ENCODE data around the gene MTCL1.

DNA sequence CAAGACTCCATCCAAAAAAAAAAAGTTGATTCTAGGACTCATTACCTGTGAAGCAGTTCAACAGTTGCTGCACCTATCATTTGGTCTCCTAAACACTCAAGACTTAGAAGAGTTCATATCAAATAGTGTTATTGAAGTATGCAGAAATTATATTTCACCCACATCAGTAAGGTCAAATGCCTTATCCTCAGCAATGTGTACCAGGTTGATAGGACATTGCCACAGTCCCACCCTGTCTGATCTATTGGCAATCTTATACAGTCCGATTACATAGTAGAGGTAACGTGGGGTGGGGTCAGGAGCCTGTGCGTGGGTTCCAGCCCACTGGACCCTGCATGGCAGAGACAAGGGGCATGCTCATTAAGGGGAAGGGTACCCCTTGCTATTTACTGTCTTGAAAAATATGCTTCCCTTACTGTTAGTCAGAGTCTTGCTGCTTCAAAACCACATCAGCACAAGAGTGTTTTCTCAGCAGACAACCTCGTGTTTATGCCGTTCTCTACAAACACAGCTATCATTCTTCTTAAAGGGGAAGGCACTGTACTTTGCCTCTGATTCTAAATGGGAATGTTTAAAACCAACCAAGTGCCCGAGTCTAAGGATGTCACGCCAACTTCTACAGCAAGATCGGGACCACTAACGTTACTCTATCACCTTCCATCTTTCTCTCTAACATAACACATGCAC, 115.2 kb downstream of the MTCL1 start:
- TF ChIP-seq, protein P1, sequence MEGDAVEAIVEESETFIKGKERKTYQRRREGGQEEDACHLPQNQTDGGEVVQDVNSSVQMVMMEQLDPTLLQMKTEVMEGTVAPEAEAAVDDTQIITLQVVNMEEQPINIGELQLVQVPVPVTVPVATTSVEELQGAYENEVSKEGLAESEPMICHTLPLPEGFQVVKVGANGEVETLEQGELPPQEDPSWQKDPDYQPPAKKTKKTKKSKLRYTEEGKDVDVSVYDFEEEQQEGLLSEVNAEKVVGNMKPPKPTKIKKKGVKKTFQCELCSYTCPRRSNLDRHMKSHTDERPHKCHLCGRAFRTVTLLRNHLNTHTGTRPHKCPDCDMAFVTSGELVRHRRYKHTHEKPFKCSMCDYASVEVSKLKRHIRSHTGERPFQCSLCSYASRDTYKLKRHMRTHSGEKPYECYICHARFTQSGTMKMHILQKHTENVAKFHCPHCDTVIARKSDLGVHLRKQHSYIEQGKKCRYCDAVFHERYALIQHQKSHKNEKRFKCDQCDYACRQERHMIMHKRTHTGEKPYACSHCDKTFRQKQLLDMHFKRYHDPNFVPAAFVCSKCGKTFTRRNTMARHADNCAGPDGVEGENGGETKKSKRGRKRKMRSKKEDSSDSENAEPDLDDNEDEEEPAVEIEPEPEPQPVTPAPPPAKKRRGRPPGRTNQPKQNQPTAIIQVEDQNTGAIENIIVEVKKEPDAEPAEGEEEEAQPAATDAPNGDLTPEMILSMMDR (conservative IDR thresholded peaks at IDR 0.05 in 1 of 2, IDR thresholded peaks at IDR 0.05 in 1 of 2; ENCODE audit: low read depth in 1 of 2, low read length in 2 of 2), result no peak
- no peak for TF ChIP-seq EZH2 (IDR thresholded peaks at IDR 0.05; ENCODE audit: low read length, missing control alignments)
